GM04504 (cell line): Measurements from ENCODE around the gene SOHLH2.

Experiments used
- DNase-seq: peaks from one replicate; pipeline ENCODE4 v3.0.0-alpha.2; 2012; ENCODE audit warnings: low read depth

Gene SOHLH2

DNA sequence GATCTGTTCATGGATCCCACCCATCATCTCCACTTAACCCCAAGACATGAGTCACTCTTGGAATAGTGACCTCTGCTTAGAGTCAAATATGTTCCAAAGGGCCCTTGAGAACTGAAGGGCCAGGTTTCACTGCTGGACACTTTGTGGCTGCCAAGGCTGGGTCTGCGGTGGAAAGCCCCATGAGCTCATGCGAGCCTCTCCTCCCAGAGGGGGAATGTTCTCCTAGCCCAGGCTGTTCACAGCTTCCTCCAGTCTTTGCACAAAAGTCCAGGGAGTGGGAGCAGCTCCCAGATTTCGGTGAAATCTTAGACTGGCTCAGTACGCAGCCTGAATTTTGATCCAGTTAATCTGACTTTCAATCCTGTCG lies 82.4 kb downstream of the SOHLH2 start:
- DNase-seq, result no peak

GRCh38 chr13:36131222-36131930 lies 83.0 kb downstream of the SOHLH2 start, which contains the start of gene DCLK1:
Gene DCLK1 (minus strand): TSS chr13:36131382.
- no peak for DNase-seq

- no peak for DNase-seq
These were observed 83.7 kb downstream of the SOHLH2 start for GRCh38 chr13:36130552-36131221.

DNA sequence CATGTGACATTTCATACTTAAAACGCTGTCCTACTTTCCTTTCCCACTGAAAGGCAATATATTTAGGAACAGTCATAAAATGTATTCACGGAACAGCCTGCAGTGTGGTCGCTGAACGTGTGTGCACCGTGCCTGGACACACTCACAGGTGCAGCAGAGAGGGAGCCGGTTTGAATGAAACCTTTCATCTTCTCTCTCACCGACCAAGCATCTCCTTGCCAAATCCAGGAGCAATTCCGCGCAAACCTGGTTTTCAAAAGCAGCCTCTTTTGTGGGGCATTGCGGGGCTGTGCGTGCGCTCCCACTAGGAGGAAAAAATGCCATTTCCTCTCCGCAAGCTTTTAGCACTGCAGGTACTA lies 84.2 kb downstream of the SOHLH2 start:
- DNase-seq, result no peak

DNA sequence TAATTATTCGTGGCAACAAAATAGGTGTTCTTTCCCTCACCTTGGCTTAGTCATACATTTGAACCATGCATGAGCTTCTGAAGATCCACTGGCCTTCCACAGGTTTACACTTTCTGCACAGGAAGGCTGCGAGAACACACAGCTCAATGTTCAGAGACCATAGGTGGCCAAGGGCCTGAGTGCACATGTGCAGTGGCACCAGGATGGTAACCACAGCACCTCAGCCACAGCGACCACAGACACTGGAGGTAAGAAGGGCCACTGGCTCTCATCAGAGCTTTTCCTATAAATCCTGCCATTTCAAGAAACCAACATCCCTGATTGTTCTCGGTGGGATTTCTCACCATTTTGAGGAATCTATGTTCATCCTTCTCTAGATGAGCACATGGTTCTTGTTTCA lies 84.8 kb downstream of the SOHLH2 start:
- DNase-seq, result no peak

- DNase-seq, result no peak
These were observed 87.9 kb downstream of the SOHLH2 start for GRCh38 chr13:36126491-36126890.

- DNase-seq, result no peak
These were observed 88.5 kb downstream of the SOHLH2 start for GRCh38 chr13:36125841-36126240.

DNA sequence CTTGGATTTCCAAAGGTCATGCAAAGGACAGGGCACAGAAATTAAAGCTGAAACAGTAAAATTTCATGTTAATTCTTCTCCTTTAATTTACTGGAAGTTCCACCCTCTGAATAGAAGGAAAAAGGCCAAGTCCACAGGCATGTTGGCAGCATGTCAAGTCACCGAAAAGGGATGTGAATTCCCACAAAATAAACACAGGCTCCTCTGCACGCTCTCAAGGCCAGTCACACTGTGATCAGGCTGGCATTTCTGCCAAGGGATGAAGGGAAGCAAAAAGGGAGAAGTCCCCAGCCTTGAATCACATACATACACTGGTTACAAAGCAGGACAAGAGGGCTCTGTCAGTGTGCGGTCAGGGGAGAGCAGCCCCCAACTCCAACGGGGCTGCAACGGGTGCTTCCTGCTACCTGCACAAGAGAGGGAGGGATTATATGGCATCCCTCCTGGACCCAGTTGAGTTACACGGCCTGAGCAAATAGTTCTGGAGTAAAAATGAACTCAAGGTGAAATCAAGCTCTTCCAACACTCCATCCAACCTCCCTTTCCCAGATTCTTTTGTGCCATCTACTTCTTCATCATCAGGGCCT lies 90.0 kb downstream of the SOHLH2 start:
- peak; percentile 45 for DNase-seq
